Tracheal epithelial cell (primary cell): ENCODE results near the gene ELP6. TPM values are rescaled to one million over a fixed set of nuclear protein-coding genes. Genes with fewer than 3 reads are reported as not detected.

ENCODE experiments used
- total RNA-seq: library from RNA; depleted of rRNA; stranded (reverse); fragments of >200 nt; gene quantifications from 2 replicates; pipeline ENCODE4 v1.2.1, GENCODE V29; 2014

Gene ELP6
- total RNA-seq, result 13.4 and 15.2 TPM in 2 replicates

GRCh38 chr3:47513125-47513929 lies at the start of gene ELP6:
ELP6 (minus strand) TSS chr3:47513712; CDS start chr3:47513590, 122 bp downstream.

GRCh38 chr3:47475570-47476329 lies 37.8 kb downstream of the ELP6 start, which contains the start of gene SCAP:
SCAP (minus strand) TSS chr3:47475941; CDS start chr3:47442993, 32,948 bp downstream.

Other genes with a start within 250 kb of the ELP6 start
- gene KIF9, start 230.9 kb downstream of the ELP6 start, total RNA-seq, result 1.3 and 6.0 TPM in 2 replicates
- gene KLHL18, start 230.8 kb downstream of the ELP6 start, total RNA-seq, result 17.9 and 27.2 TPM in 2 replicates
- 14.9 and 16.8 TPM in 2 replicates for gene PTPN23, start 132.7 kb downstream of the ELP6 start, total RNA-seq
- 78.9 and 81.2 TPM in 2 replicates for gene SCAP, start 37.8 kb downstream of the ELP6 start, total RNA-seq
- 0.21 and 0.72 TPM in 2 replicates for gene CSPG5, start 65.2 kb upstream of the ELP6 start, total RNA-seq